ENCODE measurements around the gene FECH.
"Not testable (repeated sequence)": the region's sequence is repeated elsewhere in the genome, so short reads cannot be mapped to it uniquely, and the experiment has no call there.

FECH gene, protein sequence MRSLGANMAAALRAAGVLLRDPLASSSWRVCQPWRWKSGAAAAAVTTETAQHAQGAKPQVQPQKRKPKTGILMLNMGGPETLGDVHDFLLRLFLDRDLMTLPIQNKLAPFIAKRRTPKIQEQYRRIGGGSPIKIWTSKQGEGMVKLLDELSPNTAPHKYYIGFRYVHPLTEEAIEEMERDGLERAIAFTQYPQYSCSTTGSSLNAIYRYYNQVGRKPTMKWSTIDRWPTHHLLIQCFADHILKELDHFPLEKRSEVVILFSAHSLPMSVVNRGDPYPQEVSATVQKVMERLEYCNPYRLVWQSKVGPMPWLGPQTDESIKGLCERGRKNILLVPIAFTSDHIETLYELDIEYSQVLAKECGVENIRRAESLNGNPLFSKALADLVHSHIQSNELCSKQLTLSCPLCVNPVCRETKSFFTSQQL

DNA sequence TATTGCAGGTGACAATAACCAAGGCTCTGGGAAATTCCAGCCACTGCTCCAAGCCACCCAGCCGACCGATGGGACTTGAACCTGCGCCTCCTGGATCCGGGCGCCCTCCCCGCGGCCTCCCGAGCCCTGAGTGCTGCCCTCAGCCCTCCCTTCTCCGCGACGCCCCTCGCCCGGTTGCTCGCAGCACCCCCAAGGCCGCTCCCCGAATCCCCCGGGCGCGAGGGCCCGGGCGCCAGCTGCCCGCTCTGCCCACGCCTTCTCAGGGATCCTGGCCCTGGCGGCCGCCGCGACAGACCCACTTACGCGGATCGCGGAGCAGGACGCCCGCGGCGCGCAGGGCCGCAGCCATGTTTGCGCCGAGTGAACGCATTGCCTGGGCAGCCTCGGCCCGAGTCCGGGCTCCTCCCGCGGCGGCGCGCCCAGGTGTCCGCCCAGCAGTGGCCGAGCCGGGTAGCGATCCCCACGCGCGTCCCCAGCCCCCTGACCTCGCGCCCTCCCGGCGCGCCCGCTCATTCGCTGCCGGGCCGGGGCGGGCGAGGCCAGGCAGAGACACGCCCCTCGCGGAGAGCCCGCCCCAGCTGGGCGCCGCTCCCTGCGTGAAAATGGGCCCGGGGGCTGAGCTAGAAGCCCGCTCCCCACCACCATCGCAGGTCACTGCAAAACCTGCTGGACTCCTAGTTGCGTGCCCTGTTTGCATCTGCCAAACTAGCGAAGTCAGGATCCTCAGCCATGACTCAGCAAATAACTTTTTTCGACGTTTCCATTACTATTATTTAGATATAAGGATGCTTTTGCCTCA lies at the start of gene FECH:
FECH (minus strand) TSS at position 452 of the 799 bp plus-strand sequence; CDS start at position 370, 82 bp downstream.
- peak; percentile 44 for DNase-seq (ENCODE audit: low read depth)

DNA sequence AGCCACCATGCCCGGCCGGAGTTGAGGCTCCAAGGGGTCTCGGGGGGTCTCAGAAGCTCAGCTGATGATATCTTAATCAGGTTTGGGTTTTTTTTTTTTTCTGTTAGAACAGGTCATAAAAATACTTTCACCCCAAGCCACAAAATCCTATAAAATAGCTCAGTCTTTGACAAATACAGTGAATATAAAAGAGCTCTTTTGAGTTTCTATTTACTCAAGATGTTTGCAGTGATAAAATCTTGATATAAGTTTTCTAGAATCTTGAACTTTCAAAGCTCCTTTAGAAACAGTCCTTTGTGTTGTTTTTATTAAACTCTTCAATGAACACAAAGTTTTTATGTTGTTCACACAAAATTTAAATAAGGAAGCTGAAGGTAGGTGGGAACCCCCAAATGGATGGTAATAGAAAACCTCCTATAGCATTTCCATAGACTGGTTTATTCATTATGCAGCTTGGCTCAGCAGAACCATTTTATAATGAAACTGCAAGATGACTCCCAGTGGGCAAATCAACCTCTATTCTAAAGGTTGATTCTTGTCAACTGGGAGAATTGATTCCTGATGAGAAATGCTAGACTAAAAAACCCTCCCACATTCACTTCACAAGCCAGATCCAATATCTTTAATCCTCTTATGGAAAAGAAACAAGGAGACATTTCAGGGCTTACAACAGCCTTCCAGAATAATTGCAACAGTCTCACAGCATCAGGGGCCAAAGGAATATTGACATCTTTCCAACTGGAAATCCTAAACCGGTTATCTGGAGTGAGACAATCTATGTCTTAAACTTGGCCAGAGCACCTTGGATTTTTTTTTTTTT lies 48.7 kb upstream of the FECH start:
- no peak for DNase-seq (ENCODE audit: low read depth)

- DNase-seq (ENCODE audit: low read depth) = no peak
Observed at GRCh38 chr18:57631697-57632096, 45.2 kb upstream of the FECH start.

DNA sequence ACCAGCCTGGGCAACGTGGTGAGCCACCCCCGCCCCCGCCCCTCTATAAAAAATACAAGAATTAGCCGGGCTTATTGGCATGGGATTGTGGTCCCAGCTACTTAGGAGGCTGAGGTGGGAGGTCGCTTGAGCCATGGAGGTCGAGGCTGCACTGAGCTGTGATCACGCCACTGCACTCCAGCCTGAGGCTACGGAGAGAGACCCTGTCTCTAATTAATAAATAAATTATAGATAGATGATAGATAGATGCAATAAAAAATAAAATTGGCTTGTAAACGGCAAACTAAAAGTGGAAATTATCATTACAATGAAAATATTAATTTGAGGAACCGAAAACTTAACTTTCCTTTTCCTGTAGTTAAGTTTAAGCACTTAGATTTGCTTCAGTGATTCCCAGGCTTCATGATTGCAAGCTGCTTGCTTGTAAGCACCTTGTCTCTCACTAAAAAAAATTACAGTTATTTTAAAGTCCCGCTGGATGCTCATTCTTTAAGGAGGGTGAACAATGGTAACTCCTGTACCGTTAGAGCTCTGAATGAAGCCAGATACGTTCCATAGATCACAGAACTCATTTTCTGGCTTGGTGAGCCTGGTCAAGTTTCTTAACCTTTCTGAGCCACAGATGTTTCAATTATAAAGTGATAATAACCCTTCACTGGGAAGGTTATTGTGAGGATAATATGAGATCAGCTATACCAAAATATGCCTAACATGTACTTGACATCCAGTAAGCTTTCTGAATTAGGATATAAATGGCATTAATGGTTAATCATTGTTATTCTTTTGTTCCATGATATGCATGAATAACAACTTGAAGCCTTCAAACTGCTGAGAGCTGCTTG lies 44.5 kb upstream of the FECH start:
- DNase-seq (ENCODE audit: low read depth) = no peak

GRCh38 chr18:57630002-57630753 lies 43.7 kb upstream of the FECH start:
- DNase-seq (ENCODE audit: low read depth) = peak; percentile 91

DNA sequence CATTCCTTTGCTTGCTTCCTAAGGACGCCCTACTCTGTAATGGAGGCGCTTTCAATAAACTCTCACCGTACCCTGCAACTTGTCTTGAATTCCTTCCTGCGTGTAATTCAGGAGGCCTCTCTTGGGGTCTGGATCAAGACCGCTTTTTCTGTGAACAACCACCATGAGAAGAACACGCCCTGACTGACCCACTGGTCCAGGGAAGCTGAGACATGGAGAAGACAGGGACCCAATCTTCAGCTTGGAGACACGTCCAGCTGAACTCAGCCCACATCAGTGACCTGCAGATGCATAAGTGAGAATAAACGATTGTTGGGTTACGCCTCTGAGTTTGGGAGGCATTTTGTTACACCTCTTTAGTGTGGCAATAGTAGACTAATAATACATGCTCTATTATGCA lies 42.9 kb upstream of the FECH start:
- no peak for DNase-seq (ENCODE audit: low read depth)

- DNase-seq (ENCODE audit: low read depth) = no peak
Observed at GRCh38 chr18:57627488-57627887, 41.0 kb upstream of the FECH start.

- no peak for DNase-seq (ENCODE audit: low read depth)
Observed at GRCh38 chr18:57624988-57625387, 38.5 kb upstream of the FECH start.

GRCh38 chr18:57621246-57621604 lies 34.7 kb upstream of the FECH start:
- no peak for DNase-seq (ENCODE audit: low read depth)

- DNase-seq (ENCODE audit: low read depth) = no peak
Observed at GRCh38 chr18:57619876-57620275, 33.4 kb upstream of the FECH start.

DNA sequence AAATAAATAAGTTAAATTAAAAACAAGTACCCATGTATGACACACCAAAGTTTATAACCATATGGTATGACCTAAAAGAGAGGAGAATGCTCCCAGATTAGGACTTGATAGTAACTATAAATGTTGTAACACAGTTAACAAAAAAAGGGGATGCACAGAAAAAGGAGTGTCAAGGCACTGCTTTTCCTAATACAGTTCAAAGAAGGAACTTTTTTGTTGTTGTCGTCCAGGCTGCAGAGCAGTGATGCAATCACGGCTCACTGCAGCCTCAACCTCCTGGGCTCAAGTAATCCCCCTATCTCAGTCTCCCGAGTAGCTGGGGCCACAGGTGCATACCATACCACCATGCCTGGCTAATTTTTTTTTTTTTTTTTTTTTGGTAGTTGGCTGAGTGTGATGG lies 32.4 kb upstream of the FECH start:
- no peak for DNase-seq (ENCODE audit: low read depth)

GRCh38 chr18:57603871-57604270 lies 17.4 kb upstream of the FECH start:
- no peak for DNase-seq (ENCODE audit: low read depth)

- DNase-seq (ENCODE audit: low read depth) = no peak
Observed at GRCh38 chr18:57595347-57595746, 8.8 kb upstream of the FECH start.

- DNase-seq (ENCODE audit: low read depth) = not testable (repeated sequence)
Observed at GRCh38 chr18:57592716-57593115, 6.2 kb upstream of the FECH start.

GRCh38 chr18:57589161-57589560 lies 2.7 kb upstream of the FECH start:
- DNase-seq (ENCODE audit: low read depth) = no peak

DNA sequence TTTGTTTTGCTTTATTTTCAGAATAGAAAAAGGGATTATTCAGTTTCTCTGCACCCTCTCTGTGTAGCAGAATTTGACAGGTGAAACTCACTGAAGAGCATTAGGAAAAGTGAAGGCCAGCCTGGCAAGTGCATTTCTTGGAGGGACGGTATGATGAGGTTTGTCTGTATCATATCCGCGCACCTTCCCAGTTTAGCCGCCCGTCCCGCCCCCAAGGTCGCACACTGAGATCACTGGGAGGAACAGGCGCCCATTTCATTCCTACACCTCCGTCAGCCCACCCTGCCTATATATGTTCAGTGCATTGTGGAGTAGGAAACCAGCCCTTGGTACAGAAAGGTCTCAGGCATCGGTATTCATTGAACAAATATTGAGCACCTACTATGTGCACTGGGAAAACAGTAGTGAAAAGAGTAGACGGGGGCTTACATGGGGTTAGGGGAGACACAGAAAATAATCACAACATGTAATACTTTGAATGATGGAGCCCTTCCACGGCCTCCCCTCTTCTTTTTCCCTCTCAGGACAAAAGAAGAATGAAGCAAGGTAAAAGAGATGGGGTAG lies 678 bp upstream of the FECH start:
- DNase-seq (ENCODE audit: low read depth) = no peak

DNA sequence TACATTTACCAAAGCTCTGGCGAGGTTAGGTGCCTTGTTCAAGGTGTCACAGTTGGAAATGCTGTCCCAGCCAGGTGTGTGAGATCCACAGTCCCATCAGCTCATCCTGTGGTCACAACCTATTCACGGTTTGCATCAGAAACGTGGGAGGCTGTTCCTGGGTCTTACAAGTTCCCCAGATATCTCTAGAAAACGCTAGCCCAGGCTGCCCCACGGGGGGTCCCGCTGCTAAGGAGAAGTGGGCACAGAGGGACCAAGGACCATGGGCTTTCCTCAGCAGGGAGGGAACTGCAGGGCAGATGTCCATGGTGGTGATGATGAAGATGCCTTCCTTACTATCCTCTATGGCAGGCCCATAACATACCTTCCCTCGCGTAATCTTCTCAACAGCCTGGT lies 649 bp downstream of the FECH start:
- no peak for DNase-seq (ENCODE audit: low read depth)

DNA sequence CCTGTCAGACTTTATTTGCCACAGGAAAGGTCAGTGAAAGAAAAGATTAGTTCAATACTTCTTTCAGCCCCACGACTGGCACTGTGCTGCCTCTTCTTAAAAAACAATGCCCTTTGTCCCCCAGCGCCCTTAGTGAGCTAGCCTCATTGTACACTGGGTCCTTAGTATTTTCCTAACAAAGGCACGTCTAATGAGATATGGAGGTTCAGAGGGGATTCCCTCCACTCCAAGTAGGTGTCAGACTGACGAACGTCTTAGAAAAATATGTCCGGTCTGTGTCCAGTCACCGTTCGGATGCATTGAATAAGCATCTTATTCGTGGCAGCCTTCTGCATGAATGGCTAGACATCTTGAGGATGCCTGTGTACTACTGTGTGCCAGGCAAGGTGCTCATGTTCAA lies 1.1 kb downstream of the FECH start:
- DNase-seq (ENCODE audit: low read depth) = no peak

DNA sequence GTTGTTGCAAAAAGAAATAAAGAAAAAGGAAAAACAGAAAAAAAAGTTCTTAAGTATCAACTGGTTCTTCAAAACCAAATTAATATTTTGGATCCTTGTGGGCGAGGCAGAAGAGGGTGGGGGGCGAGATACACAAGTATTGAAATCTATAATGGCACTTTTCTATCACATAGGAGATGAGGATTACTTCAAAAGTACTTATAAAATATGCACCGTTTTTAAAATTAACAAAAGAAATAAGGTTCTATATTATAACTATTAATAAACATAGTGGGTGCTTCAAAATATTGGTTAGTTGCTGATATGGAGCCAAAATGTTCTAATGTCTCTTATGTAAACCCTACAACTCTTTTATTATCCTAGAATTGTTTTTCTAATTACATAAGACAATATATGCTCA lies 2.1 kb downstream of the FECH start:
- no peak for DNase-seq (ENCODE audit: low read depth)

- no peak for DNase-seq (ENCODE audit: low read depth)
Observed at GRCh38 chr18:57583297-57583835, 3.1 kb downstream of the FECH start.
